GM23248 (cell line): Measurements from ENCODE around the gene MXI1.

ENCODE experiments used
- EZH2 ChIP-seq: fragments of 200-600 bp; sonication (generic); IDR thresholded peaks from 2 replicates; pipeline ENCODE4 v1.6.1; 2018; ENCODE audit warnings: antibody characterized with exemption, mild to moderate bottlenecking; ENCODE audit not compliant: insufficient read depth, poor library complexity, severe bottlenecking
- EZH2phosphoT487 ChIP-seq: fragments of 200-600 bp; sonication (generic); IDR thresholded peaks from 2 replicates; pipeline ENCODE4 v1.6.1; 2018; ENCODE audit warnings: antibody characterized with exemption, moderate library complexity, mild to moderate bottlenecking, low read depth; ENCODE audit not compliant: insufficient read depth

DNA sequence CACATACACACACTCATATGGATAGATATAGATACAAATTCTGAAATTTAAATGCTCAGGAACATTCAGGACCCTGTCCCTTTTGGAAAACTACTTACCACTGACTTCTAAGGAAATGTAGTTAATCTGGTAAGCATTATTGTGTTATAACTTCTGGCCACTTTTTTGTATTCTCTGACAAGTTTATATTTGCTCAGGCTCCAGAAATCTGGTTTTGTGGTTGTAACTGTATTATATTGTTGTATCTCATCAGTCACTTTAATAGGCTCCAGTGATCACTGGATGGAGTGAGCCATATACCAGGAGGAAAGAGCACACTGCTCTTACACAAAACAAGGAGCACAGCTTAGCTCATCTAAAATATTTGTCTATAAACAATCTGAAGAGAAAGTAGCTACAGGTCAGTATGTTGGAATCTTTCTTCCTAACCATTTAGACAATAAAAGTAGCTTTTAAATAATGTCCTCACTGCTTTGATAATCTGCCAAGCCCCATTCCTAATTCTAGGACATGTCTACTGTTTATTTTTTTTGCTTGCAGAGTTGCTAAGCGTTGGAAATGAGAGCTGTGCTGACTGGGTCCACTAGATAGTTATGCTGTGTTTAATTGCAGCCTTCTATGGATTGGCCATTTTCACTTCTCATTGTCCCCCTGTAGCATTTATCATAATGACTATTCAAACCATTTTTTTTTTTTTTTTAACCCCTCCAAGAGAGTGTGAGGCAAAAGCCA lies 53.5 kb downstream of the MXI1 start:
- TF ChIP-seq EZH2phosphoT487 (no peak), EZH2 (no peak)
